ENCODE measurements around the gene SP4.

Gene SP4

DNA sequence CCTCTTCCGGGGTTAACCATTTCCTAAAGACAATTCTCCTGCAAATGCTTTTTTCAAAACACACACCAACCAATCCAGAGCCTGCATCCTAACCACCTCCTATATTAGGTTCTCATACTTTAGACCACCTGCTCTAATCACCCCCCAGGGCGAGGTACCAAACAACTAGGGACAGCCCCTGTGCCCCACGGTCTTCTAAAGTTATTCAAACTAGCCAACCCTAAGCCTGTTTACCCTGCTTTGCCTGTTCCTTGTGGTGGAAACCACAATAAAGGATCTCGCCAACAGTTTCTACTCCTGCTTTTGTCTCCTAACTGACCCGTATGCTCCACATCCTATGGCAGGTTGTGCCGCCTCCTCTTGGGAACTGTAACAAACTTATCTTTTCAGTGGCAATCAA is 21.1 kb downstream of the SP4 start:
- DNase-seq = no peak

DNA sequence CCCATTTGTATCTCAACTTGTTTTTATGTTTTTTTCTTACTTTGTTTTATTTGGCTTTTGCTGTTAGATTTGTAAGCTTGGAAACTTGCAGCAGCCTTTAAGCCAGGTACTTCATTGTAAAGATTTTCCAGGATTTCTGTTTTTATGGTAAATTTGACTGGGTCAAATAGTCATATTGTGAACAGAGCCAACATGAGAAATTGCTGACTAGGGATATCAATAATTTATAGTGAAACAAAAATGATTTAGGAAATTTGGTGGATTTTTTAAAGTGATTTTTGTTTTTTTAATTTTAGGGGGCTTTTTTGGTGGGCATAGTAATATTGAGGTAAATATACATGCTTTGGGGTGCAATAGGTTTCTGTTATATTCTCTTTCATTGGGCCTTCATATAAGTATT is 22.2 kb downstream of the SP4 start:
- no peak for DNase-seq

GRCh38 chr7:21450941-21451340 is 23.1 kb downstream of the SP4 start:
- DNase-seq = no peak

DNA sequence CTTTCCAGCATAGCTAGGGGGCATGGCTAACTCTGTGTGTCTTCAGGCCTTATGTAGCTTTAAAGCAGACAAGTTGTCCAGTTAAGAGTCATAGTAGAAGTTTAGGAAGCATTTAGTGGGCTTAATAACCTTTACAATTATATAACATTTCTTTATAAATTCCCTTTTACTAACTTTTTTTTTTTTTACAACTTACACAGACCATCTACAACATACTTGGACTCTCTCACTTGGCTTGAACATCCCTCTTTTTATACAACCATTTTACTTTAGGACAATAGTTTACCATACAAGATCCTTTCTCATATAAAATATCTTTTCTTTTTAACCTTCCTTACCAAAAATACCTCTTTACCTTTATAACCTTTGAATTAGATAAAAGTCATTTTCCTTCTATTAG is 26.3 kb downstream of the SP4 start:
- no peak for DNase-seq

DNA sequence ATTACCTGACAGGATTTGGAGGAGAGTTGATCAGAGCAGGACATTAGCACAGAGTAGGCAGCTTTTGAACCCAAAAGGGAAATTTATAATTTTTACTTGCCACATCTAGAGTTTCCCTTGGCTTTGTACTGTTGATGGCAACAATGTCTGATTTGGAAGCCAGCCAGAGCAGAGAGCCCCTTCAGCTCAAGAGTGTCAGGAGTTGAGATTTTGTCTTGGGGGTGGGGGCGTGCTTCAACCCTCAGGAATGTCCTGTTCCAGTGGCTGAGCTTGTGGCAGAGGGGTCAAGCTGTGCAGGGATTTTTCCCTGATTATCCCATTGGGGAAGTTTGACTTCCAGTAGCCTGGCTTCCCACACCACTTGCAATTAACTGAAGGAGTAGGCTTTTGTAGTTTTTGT is 27.0 kb downstream of the SP4 start:
- DNase-seq = no peak

GRCh38 chr7:21461282-21461681 is 33.4 kb downstream of the SP4 start:
- DNase-seq = no peak

DNA sequence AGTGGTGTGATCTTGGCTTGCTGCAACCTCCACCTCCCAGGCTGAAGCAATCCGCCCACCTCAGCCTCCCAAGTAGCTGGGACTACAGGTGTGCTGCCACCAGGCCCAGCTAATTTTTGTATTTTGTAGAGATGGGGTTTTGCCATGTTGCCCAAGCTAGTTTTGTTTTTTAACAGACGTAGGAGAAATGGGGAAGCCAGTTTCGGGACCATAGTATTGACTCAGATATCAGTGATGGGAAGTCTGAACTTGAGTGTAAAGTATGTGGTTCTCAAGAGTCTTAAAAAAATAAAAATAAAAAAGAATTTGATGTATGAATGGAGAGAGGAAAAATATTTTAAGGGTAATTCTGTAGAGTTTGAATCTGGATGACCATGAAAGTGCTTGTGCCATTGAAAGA is 34.2 kb downstream of the SP4 start:
- no peak for DNase-seq

GRCh38 chr7:21463524-21463923 is 35.6 kb downstream of the SP4 start:
- DNase-seq = no peak

DNA sequence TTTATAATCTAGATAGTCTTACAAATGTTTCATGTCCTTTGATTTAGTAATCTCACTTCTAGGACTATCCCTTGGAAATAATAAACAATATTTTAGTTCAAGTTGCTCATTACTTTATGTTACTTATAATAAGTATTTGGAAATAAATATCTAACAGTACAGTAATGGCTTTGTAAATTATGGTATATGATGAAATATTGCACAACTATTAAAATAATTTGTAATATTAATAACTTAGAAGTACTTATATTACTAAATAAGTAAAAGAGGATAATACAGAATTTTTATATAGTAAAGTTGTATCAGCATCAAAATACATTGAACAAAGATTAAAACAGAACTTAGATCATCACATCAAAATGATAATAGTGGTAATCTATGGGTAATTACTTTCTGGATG is 41.1 kb downstream of the SP4 start:
- DNase-seq = no peak

DNA sequence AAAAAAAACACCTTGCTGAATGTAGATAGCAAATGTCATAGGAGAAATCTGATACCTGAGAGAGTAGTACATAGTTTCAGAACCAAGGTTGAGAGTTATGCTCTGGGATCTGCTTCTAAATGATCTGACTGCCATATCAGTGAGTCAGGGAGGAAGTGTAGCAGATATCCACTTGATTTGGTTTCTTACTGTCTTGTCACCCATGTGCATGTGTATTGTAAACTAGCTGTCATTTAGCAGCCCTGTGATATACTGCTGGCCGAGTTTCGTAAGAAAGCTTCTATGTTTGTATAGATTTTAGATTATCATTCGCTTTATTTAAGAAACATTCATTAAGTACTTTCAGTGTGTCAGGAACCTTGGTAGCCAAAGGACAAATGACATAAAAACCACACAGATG is 42.0 kb downstream of the SP4 start:
- DNase-seq = no peak

- DNase-seq = no peak
Measured at GRCh38 chr7:21472029-21472428, 44.1 kb downstream of the SP4 start.

DNA sequence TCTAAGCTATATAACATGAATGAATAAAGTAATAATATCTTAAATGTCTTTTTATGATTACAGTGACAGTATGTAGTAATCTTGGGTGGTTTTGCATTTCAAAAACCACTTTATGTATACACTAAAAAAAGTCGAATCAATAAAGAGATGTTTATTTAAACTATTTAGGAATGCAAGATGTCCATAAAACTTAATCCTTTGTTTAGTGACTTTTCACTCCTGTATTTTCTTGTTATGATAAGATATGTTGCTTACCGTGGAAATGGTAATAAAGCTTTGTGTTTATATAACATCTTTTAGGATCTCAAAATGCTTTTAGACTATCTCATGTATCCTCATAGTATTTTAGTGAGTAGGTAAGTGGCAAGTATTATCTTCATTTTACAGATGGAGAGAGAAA is 48.5 kb downstream of the SP4 start:
- DNase-seq = no peak

DNA sequence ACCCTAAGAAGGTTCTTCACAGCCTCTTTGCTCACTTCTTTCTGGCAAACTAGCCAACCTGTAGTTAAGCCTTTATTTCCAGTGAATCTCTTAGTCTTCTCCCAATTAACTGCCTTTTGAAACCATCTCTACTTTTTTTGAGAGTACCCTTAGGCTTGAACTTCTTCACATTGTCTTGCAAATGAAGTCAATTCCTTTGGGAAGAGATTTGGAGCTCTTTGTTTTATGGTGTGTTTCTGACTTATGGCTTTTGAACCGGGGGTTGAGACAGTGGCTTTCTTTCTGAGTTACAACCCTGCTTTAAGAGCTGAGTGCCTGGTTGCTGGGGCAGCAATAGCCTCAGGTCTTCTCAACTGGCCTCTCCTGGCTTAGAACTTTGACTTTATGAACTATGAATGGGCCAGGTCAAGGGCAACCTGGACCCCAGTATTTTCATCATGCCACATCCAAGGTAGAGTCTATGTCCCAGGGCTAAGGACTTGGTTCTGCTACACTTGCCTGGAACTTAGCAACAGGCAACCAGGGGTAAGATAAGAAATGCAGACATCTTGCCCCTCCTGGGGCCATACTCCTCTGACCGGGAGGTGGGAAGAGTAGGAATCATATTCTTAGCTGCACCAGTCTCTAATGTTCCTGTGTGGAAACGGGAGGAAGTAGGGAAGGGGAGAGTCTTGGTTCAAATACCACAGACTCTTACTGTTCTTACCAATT is 53.0 kb downstream of the SP4 start:
- DNase-seq = no peak

- no peak for DNase-seq
Measured at GRCh38 chr7:21486511-21486910, 58.6 kb downstream of the SP4 start.

DNA sequence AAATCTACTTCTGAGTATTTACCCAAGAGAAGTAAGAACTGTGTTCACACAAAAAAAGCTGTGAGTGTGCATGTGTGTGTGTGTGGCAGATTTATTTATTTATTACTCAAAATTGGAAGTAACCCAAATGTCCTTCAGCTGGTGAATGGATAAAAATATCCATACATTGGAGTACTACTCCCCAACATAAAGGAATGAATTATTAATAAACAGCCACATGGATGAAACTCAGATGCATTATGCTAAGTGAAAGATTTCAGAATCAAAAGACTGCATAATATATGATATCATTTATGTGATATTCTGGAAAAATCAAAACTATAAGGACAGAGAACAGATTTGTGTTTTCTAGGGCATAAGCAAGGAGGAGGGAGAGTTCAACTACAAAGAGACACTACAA is 67.8 kb downstream of the SP4 start:
- DNase-seq = no peak

DNA sequence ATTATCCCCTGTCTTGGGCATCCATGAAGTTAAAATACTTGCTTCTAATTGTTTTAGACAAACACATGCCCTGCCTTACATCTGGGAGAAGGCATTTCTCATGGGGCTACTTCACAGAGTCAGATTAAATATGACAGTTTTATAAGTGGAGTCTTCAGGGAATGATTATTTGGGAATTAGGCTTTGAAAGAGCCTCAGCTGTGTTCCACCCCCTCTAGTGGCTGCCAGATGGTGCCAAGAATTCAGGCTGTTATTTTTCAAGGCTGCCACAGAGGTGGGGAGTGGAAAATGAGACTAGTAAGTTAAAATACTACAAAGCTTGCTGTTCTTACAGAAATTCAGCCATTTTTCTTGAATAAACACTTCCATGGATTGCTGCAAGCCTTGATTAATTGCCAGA is 69.2 kb downstream of the SP4 start:
- DNase-seq = no peak

DNA sequence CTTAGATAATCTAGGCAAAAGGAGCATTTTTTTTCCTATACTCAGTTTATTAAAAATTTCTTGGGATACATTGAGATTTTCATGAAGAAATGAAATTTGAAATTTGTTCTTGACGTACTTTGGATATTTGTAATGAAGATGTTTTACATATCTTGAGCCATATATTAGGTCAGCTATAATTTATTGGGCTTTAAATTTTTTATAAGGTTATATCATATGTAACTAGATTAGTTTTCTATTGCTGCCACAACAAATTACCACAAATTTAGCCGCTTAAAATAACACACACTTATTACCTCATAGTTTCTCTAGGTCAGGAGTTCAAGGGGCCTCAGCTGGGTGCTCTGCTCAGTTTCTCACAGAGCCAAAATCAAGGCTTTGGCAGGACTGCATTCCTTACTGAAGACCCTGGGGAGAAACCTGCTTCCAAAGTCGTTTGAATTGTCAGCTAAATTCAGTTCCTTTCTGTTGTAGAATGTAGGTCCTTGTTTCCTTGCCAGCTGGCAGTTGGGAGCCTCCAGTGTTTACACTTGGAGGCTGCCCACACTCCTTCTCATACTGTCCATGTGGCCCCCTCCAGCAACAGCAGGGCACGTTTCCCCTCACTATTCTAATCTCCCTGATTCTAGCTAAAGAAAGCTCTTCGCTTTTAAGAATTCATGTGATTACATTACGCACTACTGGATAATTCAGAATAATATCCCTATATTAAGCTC is 72.4 kb downstream of the SP4 start:
- DNase-seq = no peak

DNA sequence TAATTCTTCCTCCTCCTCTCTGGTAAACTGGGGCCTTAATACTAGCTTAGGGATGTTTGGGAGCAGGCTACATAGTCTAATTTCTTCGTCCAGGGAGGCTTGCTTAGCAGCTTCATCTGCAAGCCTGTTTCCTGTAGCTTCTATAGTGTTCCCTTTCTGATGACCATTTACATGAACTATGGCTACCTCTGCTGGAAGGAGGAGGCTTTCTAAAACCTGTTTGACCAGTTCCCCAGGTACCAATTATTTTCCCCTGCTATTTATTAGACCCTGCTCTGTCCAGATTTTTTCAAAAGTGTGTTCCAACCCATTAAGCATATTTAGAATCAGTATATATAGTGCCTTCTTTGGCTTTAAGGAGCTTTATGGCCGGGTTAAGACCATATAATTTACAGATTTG is 76.1 kb downstream of the SP4 start:
- DNase-seq = no peak

- DNase-seq = no peak
Measured at GRCh38 chr7:21507627-21508343, 79.9 kb downstream of the SP4 start.

DNA sequence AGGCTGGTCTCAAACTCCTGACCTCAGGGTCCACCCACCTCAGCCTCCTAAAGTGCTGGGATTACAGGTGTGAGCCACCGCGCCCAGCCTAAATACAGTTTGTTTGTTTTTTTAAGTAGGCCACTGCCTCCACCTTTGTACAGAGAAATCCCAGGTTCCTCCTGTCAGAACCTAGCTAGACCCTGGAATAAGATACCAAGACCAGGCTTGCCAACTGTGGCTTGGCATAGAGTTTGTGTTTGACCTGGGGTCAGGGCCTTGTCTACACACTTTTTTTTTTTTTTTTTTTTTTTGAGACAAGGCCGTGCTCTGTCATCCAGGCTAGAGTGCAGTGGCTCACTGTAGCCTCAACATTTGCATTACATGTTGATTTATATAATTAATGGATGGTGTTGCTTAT is 80.7 kb downstream of the SP4 start:
- no peak for DNase-seq

- DNase-seq = no peak
Measured at GRCh38 chr7:21514062-21514461, 86.2 kb downstream of the SP4 start.

DNA sequence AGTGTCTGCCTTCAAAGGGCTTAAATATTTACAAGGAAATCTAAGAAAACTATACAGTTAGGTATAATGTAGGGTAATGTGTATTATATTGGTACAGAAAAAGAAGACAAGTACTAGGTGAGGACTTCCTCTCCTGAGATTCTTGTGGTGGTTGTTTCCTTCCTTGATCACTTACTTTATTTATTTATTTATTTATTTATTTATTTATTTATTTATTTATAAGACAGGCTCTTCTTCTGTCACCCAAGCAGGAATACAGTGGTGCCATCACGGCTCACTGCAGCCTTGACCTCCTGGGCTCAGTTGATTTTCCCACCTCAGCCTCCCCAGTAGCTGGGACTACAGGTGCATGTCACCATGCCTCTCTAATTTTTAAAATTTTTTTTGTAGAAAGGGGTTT is 96.8 kb downstream of the SP4 start:
- no peak for DNase-seq

GRCh38 chr7:21526007-21526406 is 98.1 kb downstream of the SP4 start:
- DNase-seq = no peak

- no peak for DNase-seq
Measured at GRCh38 chr7:21526448-21526847, 98.6 kb downstream of the SP4 start.

All from retina (tissue), 1 donor.